B cell (primary cell): ENCODE measurements around the gene RRBP1. TPM values are rescaled to one million over a fixed set of nuclear protein-coding genes. Genes with fewer than 3 reads are reported as not detected.

Experiments used
- ATAC-seq: fragments of 200-7000 bp; cut with Tn5 transposase; one replicate; pipeline ENCODE4 v1.10.0; 2021; ENCODE audit warnings: low read depth, mild to moderate bottlenecking, moderate number of reproducible peaks, moderate library complexity
- CTCF ChIA-PET: fragments of 350-600 bp; sonication (Branson Sonifier 250); formaldehyde crosslinking; loops from one replicate; lab custom pipeline; 2021; ENCODE audit warnings: antibody characterized with exemption, inconsistent platforms; lab: Charles Lee
- POLR2A ChIA-PET: fragments of 350-600 bp; sonication (Branson Sonifier 250); formaldehyde crosslinking; loops from one replicate; lab custom pipeline; 2021; ENCODE audit warnings: antibody characterized with exemption; lab: Charles Lee
- DNase-seq: peaks from one replicate; pipeline ENCODE4 v3.0.0; 2013
- H2AFZ ChIP-seq: 2 replicates; pipeline ENCODE4 v1.6.1; 2012; ENCODE audit warnings: mild to moderate bottlenecking, low read depth, low read length; ENCODE audit not compliant: insufficient read depth, poor library complexity, severe bottlenecking
- H3K27ac ChIP-seq, 2 donors: 1 replicate in 1 of 2; 2 replicates in 1 of 2; pipeline ENCODE4 v1.5.1; 2012 to 2013; ENCODE audit warnings: low read length in 2 of 2, mild to moderate bottlenecking in 2 of 2, moderate library complexity in 1 of 2
- H3K27me3 ChIP-seq, 4 experiments: fragments of 200-600 bp in 1 of 4; sonication (generic) in 1 of 4; replicated peaks in 1 of 4; 1 replicate in 2 of 4; 2 replicates in 2 of 4; pipeline versions ENCODE4 v1.6.1 to v1.7.0; 2013 to 2016; ENCODE audit warnings: low read length in 3 of 4, mild to moderate bottlenecking in 2 of 4, mixed read lengths in 1 of 4, moderate library complexity in 1 of 4; ENCODE audit not compliant: insufficient read depth in 4 of 4, control insufficient read depth in 3 of 4; ENCODE audit errors: control extremely low read depth in 1 of 4
- H3K36me3 ChIP-seq, 2 experiments: replicated peaks in 1 of 2; 1 replicate in 1 of 2; 2 replicates in 1 of 2; pipeline versions ENCODE4 v1.6.1 to v1.7.1; 2013; ENCODE audit warnings: low read length in 1 of 2; ENCODE audit not compliant: insufficient read depth in 2 of 2, control insufficient read depth in 1 of 2; ENCODE audit errors: control extremely low read depth in 1 of 2, extremely low read depth in 1 of 2
- H3K4me1 ChIP-seq, 2 donors: fragments of 200-600 bp in 1 of 2; sonication (generic) in 1 of 2; 1 replicate in 1 of 2; 2 replicates in 1 of 2; pipeline versions ENCODE4 v1.5.1 to v1.6.1; 2013 to 2017; ENCODE audit warnings: low read length in 2 of 2; ENCODE audit not compliant: control insufficient read depth in 2 of 2, insufficient read depth in 2 of 2
- H3K4me2 ChIP-seq: replicated peaks from 2 replicates; pipeline ENCODE3; 2012; ENCODE audit warnings: mild to moderate bottlenecking, low read depth, low read length; ENCODE audit not compliant: poor library complexity, severe bottlenecking
- H3K4me3 ChIP-seq, 5 experiments: fragments of 200-600 bp in 1 of 5; sonication (generic) in 1 of 5; 1 replicate in 3 of 5; 2 replicates in 2 of 5; pipeline versions ENCODE4 v1.5.1 to v1.7.0; 2011 to 2016; ENCODE audit warnings: low read length in 4 of 5, mild to moderate bottlenecking in 4 of 5, low read depth in 2 of 5, control low read depth in 1 of 5, moderate library complexity in 1 of 5; ENCODE audit not compliant: insufficient read depth in 1 of 5; ENCODE audit errors: control extremely low read depth in 1 of 5, extremely low read depth in 1 of 5
- H3K79me2 ChIP-seq: fragments of 200-600 bp; sonication (generic); one replicate; pipeline ENCODE4 v1.6.0; 2016; ENCODE audit warnings: low read length; ENCODE audit not compliant: control insufficient read depth, insufficient read depth
- H3K9ac ChIP-seq: fragments of 200-600 bp; sonication (generic); 2 replicates; pipeline ENCODE4 v1.6.1; 2017; ENCODE audit warnings: mild to moderate bottlenecking, low read length, moderate library complexity
- H3K9me3 ChIP-seq, 3 donors: one replicate each; pipeline versions ENCODE4 v1.6.1 to v1.7.1; 2013; ENCODE audit warnings: low read length in 2 of 3; ENCODE audit not compliant: control insufficient read depth in 2 of 3, insufficient read depth in 1 of 3; ENCODE audit errors: control extremely low read depth in 1 of 3
- H4K20me1 ChIP-seq: 2 replicates; pipeline ENCODE4 v1.6.0; 2012; ENCODE audit warnings: mild to moderate bottlenecking, low read length; ENCODE audit not compliant: insufficient read depth, control insufficient read depth, poor library complexity, severe bottlenecking
- H3K27ac Mint-ChIP-seq: one replicate; pipeline ENCODE4 v1.8.0; 2021; ENCODE audit warnings: mixed read lengths
- H3K27me3 Mint-ChIP-seq: one replicate; pipeline ENCODE4 v1.8.0; 2021; ENCODE audit warnings: mixed read lengths
- H3K4me1 Mint-ChIP-seq: one replicate; pipeline ENCODE4 v1.8.0; 2021; ENCODE audit warnings: mixed read lengths
- H3K4me3 Mint-ChIP-seq: one replicate; pipeline ENCODE4 v1.8.0; 2021; ENCODE audit warnings: mixed read lengths
- H3K9me3 Mint-ChIP-seq: one replicate; pipeline ENCODE4 v1.8.0; 2022; ENCODE audit warnings: mixed read lengths; ENCODE audit not compliant: insufficient read depth
- EZH2 ChIP-seq: IDR thresholded peaks from 2 replicates; pipeline ENCODE4 v1.6.1; 2012; ENCODE audit warnings: borderline replicate concordance, low read depth, mild to moderate bottlenecking, moderate library complexity, low read length; ENCODE audit not compliant: insufficient read depth, poor library complexity, severe bottlenecking
- WGBS: methylation state at CpG from one replicate; pipeline ENCODE4 v1.1.5; 2013; ENCODE audit warnings: missing lambda C conversion rate; ENCODE audit not compliant: insufficient coverage; 5-methylcytosine and 5-hydroxymethylcytosine counted together
- intact Hi-C: fragments of 100-400 bp; cut with micrococcal nuclease; formaldehyde crosslinking; loops from one replicate; pipeline ENCODE4 v1.10.0; 2022
- polyA plus RNA-seq: library from polyadenylated mRNA; depleted of rRNA; stranded (reverse); fragments of >200 nt; gene quantifications from 2 replicates; pipeline ENCODE4 v1.2.3, GENCODE V29; 2012
- total RNA-seq, 2 donors: library from RNA; stranded (reverse); fragments of 120-200 nt in 1 of 2; gene quantifications; 1 replicate in 1 of 2; 2 replicates in 1 of 2; pipeline versions ENCODE4 v1.2.3 to v1.2.4, GENCODE V29; 2013 to 2022
- TF ChIP-seq, protein P1 (sequence below): fragments of 200-600 bp; IDR thresholded peaks from one replicate; pipeline ENCODE4 v1.8.0; 2022; ENCODE audit warnings: antibody characterized with exemption, mild to moderate bottlenecking

The RRBP1 gene
- total and polyA plus RNA-seq, 2 donors (not counting 1 experiment from before 2014, with no cell fraction given) = 10.9 to 27.5 TPM

DNA sequence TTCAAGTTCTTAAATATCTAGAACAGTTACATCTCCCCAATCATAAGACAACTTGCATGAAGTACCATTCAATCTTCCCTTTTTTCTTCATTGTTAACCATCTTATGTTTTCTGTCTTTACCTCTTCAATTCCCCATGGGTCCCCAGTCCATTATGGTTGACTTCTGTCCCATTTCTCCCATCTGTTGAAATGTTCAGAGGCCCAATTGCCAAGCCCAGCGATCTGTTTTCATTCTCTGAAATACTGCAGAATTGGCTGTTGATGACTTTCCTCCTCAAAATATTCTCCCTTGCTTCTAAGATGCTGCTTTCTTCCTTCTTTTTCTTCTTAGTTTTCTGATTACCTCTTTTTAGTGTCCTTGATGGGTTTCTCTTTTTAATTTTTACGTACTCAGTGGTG is 86.2 kb downstream of the RRBP1 start:
- no peak overlapping the region for H3K4me3 Mint-ChIP-seq
- H3K36me3 ChIP-seq = peaks cover 0 to 1% of the 10 kb centered on the region in 2 experiments
- H3K4me3 ChIP-seq = no peak overlapping the region
- no peak overlapping the region for H3K27ac Mint-ChIP-seq
- no peaks in the 10 kb centered on the region for H3K9me3 Mint-ChIP-seq
- no peaks in the 10 kb centered on the region for H3K79me2 ChIP-seq
- no peak overlapping the region for H3K9ac ChIP-seq
- peaks cover 2% of the 10 kb centered on the region for H3K4me1 Mint-ChIP-seq
- intact Hi-C loops = no loop called here
- H3K4me1 ChIP-seq = no peaks in the 10 kb centered on the region
- no CpG with 5 or more reads among the region's 2 CpGs for WGBS
- H3K27me3 Mint-ChIP-seq = no peaks in the 10 kb centered on the region
- no peaks in the 10 kb centered on the region for H3K27me3 ChIP-seq
- DNase-seq = no peak
- ChIA-PET CTCF (interaction anchor here (1.0 kb wide), 1 partner anchor 402 kb away, joined by 3 read pairs; no protein-coding TSS in a partner anchor), POLR2A (interaction anchor here (0.7 kb wide), 1 partner anchor 1344 kb away, joined by 3 read pairs; no protein-coding TSS in a partner anchor)
- H3K9me3 ChIP-seq = no peaks in the 10 kb centered on the region
- no peak for ATAC-seq
- H2AFZ ChIP-seq = no peak overlapping the region
- no peak overlapping the region for H3K4me2 ChIP-seq
- no peak overlapping the region for H3K27ac ChIP-seq
- TF ChIP-seq EZH2 = no peak
- H4K20me1 ChIP-seq = no peaks in the 10 kb centered on the region

GRCh38 chr20:17594443-17594842 is 87.6 kb downstream of the RRBP1 start:
- Histone ChIP-seq H3K4me2 (no peak overlapping the region), H3K36me3 (peaks cover 0 to 1% of the 10 kb centered on the region in 2 experiments), H3K27me3 (no peaks in the 10 kb centered on the region), H2AFZ (no peak overlapping the region), H3K9ac (no peak overlapping the region), H4K20me1 (no peaks in the 10 kb centered on the region), H3K4me1 (no peaks in the 10 kb centered on the region), H3K27ac (no peak overlapping the region), H3K9me3 (no peaks in the 10 kb centered on the region), H3K4me3 (no peak overlapping the region), H3K79me2 (no peaks in the 10 kb centered on the region)
- intact Hi-C loops = no loop called here
- H3K27ac Mint-ChIP-seq = no peak overlapping the region
- POLR2A ChIA-PET = no interaction called here
- no peak overlapping the region for H3K4me3 Mint-ChIP-seq
- CTCF ChIA-PET = interaction anchor here (1.1 kb wide), 1 partner anchor 26 kb away, joined by 3 read pairs; no protein-coding TSS in a partner anchor
- ATAC-seq = no peak
- peaks cover 9% of the 10 kb centered on the region for H3K4me1 Mint-ChIP-seq
- no peaks in the 10 kb centered on the region for H3K27me3 Mint-ChIP-seq
- no peaks in the 10 kb centered on the region for H3K9me3 Mint-ChIP-seq
- TF ChIP-seq, protein P1, sequence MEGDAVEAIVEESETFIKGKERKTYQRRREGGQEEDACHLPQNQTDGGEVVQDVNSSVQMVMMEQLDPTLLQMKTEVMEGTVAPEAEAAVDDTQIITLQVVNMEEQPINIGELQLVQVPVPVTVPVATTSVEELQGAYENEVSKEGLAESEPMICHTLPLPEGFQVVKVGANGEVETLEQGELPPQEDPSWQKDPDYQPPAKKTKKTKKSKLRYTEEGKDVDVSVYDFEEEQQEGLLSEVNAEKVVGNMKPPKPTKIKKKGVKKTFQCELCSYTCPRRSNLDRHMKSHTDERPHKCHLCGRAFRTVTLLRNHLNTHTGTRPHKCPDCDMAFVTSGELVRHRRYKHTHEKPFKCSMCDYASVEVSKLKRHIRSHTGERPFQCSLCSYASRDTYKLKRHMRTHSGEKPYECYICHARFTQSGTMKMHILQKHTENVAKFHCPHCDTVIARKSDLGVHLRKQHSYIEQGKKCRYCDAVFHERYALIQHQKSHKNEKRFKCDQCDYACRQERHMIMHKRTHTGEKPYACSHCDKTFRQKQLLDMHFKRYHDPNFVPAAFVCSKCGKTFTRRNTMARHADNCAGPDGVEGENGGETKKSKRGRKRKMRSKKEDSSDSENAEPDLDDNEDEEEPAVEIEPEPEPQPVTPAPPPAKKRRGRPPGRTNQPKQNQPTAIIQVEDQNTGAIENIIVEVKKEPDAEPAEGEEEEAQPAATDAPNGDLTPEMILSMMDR = no peak
- no peak for TF ChIP-seq EZH2
- no peak for DNase-seq
